GM21619 (cell line): Measurements from ENCODE around the gene C1orf21.

Experiments used
- ATAC-seq: cut with Tn5 transposase; IDR thresholded peaks from one replicate; pipeline ENCODE4 v1.9.1; 2021; ENCODE audit not compliant: unreplicated experiment

The C1orf21 gene

GRCh38 chr1:184387069-184387475 lies 243 bp downstream of the C1orf21 start:
- peak; percentile 24 for ATAC-seq

- no peak for ATAC-seq
These were observed 868 bp downstream of the C1orf21 start for GRCh38 chr1:184387476-184388318.

- ATAC-seq = no peak
These were observed 1.6 kb downstream of the C1orf21 start for GRCh38 chr1:184388319-184388889.

- ATAC-seq = no peak
These were observed 2.1 kb downstream of the C1orf21 start for GRCh38 chr1:184388971-184389370.

- ATAC-seq = no peak
These were observed 2.6 kb downstream of the C1orf21 start for GRCh38 chr1:184389446-184389845.

- ATAC-seq = no peak
These were observed 4.1 kb downstream of the C1orf21 start for GRCh38 chr1:184390889-184391288.

GRCh38 chr1:184392067-184392466 lies 5.2 kb downstream of the C1orf21 start:
- ATAC-seq = no peak

GRCh38 chr1:184392779-184393522 lies 6.1 kb downstream of the C1orf21 start:
- no peak for ATAC-seq

GRCh38 chr1:184393962-184394361 lies 7.1 kb downstream of the C1orf21 start:
- no peak for ATAC-seq

GRCh38 chr1:184395370-184395769 lies 8.5 kb downstream of the C1orf21 start:
- no peak for ATAC-seq

- ATAC-seq = no peak
These were observed 9.2 kb downstream of the C1orf21 start for GRCh38 chr1:184395937-184396480.

GRCh38 chr1:184399192-184399847 lies 12.5 kb downstream of the C1orf21 start:
- no peak for ATAC-seq

GRCh38 chr1:184403961-184404726 lies 17.3 kb downstream of the C1orf21 start:
- no peak for ATAC-seq

GRCh38 chr1:184404727-184405027 lies 17.8 kb downstream of the C1orf21 start:
- no peak for ATAC-seq

- no peak for ATAC-seq
These were observed 18.4 kb downstream of the C1orf21 start for GRCh38 chr1:184405094-184405800.

GRCh38 chr1:184405801-184406142 lies 18.9 kb downstream of the C1orf21 start:
- ATAC-seq = no peak

GRCh38 chr1:184406479-184406878 lies 19.6 kb downstream of the C1orf21 start:
- no peak for ATAC-seq

- ATAC-seq = no peak
These were observed 21.1 kb downstream of the C1orf21 start for GRCh38 chr1:184407816-184408510.

GRCh38 chr1:184408580-184408979 lies 21.8 kb downstream of the C1orf21 start:
- no peak for ATAC-seq
